AG04450 (cell line): ENCODE data around the gene ABL1. TPM values are rescaled to one million over a fixed set of nuclear protein-coding genes. Genes with fewer than 3 reads are reported as not detected.

ENCODE experiments used
- CTCF ChIA-PET: fragments of 300-600, 350-600 bp; formaldehyde crosslinking; extraction: SDS; loops from one replicate; lab custom pipeline; 2022; ENCODE audit warnings: antibody characterized with exemption, inconsistent platforms; lab: Charles Lee
- POLR2A ChIA-PET: fragments of 350-600 bp; formaldehyde crosslinking; extraction: SDS; loops from one replicate; lab custom pipeline; 2021; ENCODE audit warnings: antibody characterized with exemption, inconsistent platforms; lab: Yijun Ruan, JAX
- DNase-seq: peaks from one replicate; pipeline ENCODE4 v3.0.0-alpha.2; 2011; ENCODE audit warnings: low read depth, low spot score
- H3K27ac ChIP-seq: one replicate; pipeline ENCODE4 v1.5.1; 2012; ENCODE audit warnings: low read depth, low read length, control low read depth
- H3K27me3 ChIP-seq: one replicate; pipeline ENCODE4 v1.6.0; 2012; ENCODE audit warnings: low read length; ENCODE audit not compliant: control insufficient read depth, insufficient read depth
- H3K4me3 ChIP-seq: 2 replicates; pipeline ENCODE4 v1.5.1; 2011; ENCODE audit warnings: mild to moderate bottlenecking, low read depth, low read length, control low read depth
- H3K9me3 ChIP-seq: 2 replicates; pipeline ENCODE4 v1.5.1; 2012; ENCODE audit warnings: low read length; ENCODE audit not compliant: control insufficient read depth, insufficient read depth
- polyA plus RNA-seq: library from polyadenylated mRNA; depleted of rRNA; stranded (reverse); fragments of >200 nt; gene quantifications from 2 replicates; pipeline ENCODE4 v1.2.3, GENCODE V29; 2011
- TF ChIP-seq, protein P1 (sequence below): IDR thresholded peaks from 2 replicates; pipeline ENCODE4 v1.5.1; 2011; ENCODE audit warnings: low read depth, low read length, control low read depth, inconsistent platforms

ABL1 gene
- polyA plus RNA-seq, 1 experiment = 37.5 TPM

DNA sequence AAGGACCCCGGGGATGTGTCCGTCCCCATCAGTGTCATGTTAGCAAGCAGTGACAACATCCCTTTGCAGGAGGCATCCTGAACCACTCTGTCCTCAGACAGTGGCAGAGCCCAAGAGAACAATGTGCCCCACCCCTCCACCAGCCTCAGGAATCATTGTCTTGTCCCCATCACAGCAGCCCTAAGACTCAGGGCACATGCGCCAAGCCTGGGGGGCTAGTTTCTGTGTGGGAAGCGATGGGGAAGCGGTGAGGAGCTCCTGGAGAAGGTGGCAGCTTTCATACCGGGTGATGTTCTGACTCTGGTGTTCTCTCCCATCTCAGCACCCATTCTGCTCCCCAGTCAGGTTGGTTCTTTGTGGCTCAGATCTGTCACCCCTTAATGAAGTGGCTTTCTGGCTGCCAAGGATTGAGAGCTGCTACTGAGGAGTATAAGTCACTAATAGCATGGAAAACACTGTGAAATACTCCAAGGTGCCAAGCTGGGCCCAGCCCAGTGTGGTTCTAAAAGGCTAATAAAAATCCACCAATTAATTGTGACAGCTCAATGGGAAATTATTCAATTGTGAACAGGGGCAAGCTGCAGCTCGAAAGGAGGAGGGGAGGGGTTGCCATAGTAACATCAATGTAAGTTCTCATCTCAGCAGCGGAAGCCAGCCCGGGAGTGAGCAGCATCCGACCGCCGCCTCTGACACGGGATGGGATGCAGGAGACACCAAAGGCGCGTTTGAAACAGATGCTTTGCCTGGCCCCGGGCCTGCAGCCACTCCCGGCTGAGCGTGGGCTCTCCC, 56.8 kb downstream of the ABL1 start:
- no peaks in the 10 kb centered on the region for H3K27me3 ChIP-seq
- no peak overlapping the region for H3K4me3 ChIP-seq
- POLR2A ChIA-PET = interaction anchor here (0.7 kb wide), 1 partner anchor 198 kb away, joined by 4 read pairs; no protein-coding TSS in a partner anchor
- DNase-seq = no peak
- no peaks in the 10 kb centered on the region; the same call in 1 of the 2 replicates for H3K9me3 ChIP-seq
- TF ChIP-seq, protein P1, sequence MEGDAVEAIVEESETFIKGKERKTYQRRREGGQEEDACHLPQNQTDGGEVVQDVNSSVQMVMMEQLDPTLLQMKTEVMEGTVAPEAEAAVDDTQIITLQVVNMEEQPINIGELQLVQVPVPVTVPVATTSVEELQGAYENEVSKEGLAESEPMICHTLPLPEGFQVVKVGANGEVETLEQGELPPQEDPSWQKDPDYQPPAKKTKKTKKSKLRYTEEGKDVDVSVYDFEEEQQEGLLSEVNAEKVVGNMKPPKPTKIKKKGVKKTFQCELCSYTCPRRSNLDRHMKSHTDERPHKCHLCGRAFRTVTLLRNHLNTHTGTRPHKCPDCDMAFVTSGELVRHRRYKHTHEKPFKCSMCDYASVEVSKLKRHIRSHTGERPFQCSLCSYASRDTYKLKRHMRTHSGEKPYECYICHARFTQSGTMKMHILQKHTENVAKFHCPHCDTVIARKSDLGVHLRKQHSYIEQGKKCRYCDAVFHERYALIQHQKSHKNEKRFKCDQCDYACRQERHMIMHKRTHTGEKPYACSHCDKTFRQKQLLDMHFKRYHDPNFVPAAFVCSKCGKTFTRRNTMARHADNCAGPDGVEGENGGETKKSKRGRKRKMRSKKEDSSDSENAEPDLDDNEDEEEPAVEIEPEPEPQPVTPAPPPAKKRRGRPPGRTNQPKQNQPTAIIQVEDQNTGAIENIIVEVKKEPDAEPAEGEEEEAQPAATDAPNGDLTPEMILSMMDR = no peak
- CTCF ChIA-PET = interaction anchor here (0.6 to 2.3 kb wide), 6 partner anchors 22 to 190 kb away, joined by 3 to 10 read pairs (median 4); no protein-coding TSS in a partner anchor
- no peak overlapping the region for H3K27ac ChIP-seq

DNA sequence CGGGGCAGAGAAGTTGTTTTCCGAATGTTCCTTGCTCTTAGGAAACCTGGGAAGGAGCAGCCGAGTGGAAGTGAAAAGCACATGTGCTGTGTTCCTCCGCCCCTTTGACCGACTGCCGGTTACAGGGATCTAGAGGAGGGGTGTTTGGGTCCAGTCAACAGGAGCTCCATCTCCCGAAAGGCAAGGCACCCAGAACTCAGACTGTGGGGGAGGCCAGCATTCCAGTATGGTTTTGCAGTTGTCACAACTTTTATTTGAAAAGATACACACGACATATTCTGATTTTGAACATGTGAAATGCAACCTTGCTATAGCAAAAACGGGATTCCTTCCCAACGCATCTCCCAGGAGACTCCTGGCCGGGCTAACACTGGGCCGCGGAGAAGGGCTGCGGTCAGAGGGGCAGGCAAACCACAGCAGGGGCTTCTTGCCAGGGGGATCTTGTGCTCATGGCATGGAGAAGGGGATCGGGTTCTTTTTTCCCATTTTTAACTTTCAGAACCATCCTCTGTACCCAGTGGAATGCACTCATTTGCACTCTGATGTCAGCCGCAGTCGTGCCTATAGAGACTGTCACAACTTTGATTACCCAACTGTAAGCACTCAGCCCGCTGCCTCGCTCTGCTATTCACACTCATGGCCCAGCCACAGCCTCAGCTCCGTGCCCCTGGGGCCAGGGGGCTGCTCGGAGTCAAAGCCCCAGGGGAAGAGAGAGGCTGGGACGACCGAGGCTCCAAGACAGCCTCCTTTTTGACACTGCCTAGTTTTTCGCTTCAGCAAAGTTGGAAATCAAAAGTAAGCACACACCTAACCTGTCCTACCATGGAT, 57.6 kb downstream of the ABL1 start:
- Histone ChIP-seq H3K4me3 (no peak overlapping the region), H3K27me3 (no peaks in the 10 kb centered on the region), H3K27ac (no peak overlapping the region), H3K9me3 (no peaks in the 10 kb centered on the region; the same call in 1 of the 2 replicates)
- CTCF ChIA-PET = interaction anchor here (1.0 to 2.6 kb wide), 6 partner anchors 23 to 192 kb away, joined by 3 to 11 read pairs (median 4); no protein-coding TSS in a partner anchor
- no peak for DNase-seq
- TF ChIP-seq, protein P1 = no peak
- POLR2A ChIA-PET = no interaction called here

DNA sequence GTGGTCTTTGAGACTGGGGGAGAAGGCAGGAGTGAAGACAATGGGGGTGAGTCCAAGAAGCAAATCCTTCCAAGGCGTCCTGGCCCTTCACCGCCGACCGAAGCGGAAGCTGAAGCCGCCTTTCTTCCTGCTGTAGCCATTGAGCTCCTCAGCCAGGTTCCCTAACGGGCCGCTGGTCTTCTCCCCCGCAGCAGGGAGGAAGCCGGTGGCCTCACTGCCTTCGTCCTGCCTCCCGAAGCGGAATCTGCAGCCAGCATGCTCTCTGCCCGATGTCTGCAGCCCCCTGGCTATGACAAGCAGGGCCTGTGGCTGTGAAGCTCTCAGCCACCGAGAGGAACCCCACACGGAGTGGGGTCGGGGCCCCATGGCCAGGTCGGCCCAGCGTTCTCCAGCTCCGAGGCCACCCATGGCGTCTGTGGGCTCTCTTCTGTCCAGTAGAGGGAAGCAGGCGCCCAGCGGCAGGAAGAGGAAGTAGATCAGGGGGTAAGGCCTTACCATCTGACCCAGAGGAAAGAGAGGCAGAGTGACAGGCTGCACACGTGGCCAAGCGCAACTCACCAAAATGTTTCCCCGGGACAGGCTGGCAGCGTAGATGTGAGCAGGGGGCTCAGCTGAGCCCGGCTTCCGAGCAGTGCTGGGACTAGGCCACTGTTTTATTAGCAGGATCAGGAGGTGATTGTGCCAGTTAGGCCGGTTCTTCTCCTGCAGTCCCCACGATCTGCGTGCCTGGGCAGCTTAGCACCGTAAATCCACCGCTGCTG, 58.5 kb downstream of the ABL1 start:
- Histone ChIP-seq H3K27me3 (no peaks in the 10 kb centered on the region), H3K4me3 (no peak overlapping the region), H3K27ac (peak overlapping the region; percentile 31), H3K9me3 (no peaks in the 10 kb centered on the region; the same call in 1 of the 2 replicates)
- POLR2A ChIA-PET = no interaction called here
- no peak for DNase-seq
- TF ChIP-seq, protein P1 = peak; percentile 38
- CTCF ChIA-PET = interaction anchor here (1.4 to 2.6 kb wide), 3 partner anchors 24 to 192 kb away, joined by 5 to 11 read pairs (median 10); no protein-coding TSS in a partner anchor

DNA sequence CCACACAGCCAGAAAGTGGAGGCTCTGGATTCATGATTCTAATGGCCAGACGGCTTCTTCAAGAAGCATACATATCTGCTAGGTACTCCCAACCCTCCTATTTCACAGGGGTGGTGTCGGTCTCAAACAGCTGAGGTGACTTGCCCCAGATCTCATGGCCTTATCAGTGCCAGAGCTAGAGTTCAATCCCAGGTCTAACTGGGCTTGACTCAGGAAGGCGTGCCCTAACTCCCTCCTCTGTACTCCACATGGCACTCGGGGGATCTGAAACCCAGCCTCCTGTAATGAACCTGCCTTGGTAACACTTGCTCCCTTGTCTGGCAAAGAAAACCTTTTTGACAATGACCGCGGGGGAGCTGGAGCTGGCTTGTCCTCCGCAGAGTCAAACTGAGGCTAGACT, 59.5 kb downstream of the ABL1 start:
- TF ChIP-seq, protein P1 = no peak
- Histone ChIP-seq H3K27me3 (no peaks in the 10 kb centered on the region), H3K4me3 (no peak overlapping the region), H3K27ac (peak overlapping the region; percentile 31), H3K9me3 (no peaks in the 10 kb centered on the region; the same call in 1 of the 2 replicates)
- POLR2A ChIA-PET = no interaction called here
- CTCF ChIA-PET = interaction anchor here (0.7 to 2.6 kb wide), 5 partner anchors 13 to 194 kb away, joined by 3 to 11 read pairs (median 5); no protein-coding TSS in a partner anchor
- DNase-seq = no peak
